ENCODE measurements around the gene PPP1R8.

The PPP1R8 gene

DNA sequence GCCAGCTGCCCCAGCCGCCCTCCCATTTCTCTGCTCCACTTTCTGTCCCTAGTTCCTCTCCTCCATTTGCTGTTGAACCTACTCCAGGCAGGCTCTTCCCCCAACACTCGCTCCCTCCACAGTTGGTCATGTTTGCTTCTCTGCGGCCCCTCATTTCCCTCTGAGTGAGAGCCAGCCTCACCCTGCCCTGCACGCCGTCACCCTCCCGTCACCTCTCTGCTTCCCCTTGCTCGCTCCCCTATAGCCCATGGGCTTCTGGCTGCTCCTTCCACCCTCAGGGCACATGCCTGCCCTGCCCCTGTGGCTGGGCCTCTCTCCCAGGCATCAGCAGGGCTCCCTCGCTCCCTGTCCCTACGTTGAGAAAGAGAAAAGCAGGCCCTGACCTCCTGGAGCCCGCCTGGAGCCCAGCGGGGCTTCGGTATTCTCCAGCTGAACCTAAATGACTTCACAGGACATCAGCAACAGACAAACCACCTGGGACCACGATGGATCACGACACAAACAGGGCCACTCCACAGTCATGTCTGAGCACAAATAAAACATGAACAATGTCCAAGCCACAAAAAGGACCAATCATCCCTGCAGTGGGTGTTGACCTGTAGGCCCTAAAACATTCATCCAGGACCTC is 28.5 kb downstream of the PPP1R8 start:
- peaks cover 21% of the 10 kb centered on the region for H3K4me1 ChIP-seq (ENCODE audit: low read length)
- H3K9me3 ChIP-seq (ENCODE audit: insufficient read depth, low read length): no peaks in the 10 kb centered on the region
- H3K27me3 ChIP-seq (ENCODE audit: low read depth, low read length): no peaks in the 10 kb centered on the region
- no peaks in the 10 kb centered on the region for H4K20me1 ChIP-seq (ENCODE audit: insufficient read depth, low read length)
- H3K4me2 ChIP-seq (ENCODE audit: low read length): no peak overlapping the region
- no peak overlapping the region for H2AFZ ChIP-seq (ENCODE audit: low read depth, low read length)
- no peak overlapping the region for H3K4me3 ChIP-seq (ENCODE audit: low read length)
- no peaks in the 10 kb centered on the region for H3K79me2 ChIP-seq (ENCODE audit: low read length)
- TF ChIP-seq, protein P1, sequence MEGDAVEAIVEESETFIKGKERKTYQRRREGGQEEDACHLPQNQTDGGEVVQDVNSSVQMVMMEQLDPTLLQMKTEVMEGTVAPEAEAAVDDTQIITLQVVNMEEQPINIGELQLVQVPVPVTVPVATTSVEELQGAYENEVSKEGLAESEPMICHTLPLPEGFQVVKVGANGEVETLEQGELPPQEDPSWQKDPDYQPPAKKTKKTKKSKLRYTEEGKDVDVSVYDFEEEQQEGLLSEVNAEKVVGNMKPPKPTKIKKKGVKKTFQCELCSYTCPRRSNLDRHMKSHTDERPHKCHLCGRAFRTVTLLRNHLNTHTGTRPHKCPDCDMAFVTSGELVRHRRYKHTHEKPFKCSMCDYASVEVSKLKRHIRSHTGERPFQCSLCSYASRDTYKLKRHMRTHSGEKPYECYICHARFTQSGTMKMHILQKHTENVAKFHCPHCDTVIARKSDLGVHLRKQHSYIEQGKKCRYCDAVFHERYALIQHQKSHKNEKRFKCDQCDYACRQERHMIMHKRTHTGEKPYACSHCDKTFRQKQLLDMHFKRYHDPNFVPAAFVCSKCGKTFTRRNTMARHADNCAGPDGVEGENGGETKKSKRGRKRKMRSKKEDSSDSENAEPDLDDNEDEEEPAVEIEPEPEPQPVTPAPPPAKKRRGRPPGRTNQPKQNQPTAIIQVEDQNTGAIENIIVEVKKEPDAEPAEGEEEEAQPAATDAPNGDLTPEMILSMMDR (IDR thresholded peaks at IDR 0.05; ENCODE audit: low read depth, low read length): no peak
- TF ChIP-seq EZH2phosphoT487 (IDR thresholded peaks at IDR 0.05; ENCODE audit: low read depth): no peak
- H3K27ac ChIP-seq (ENCODE audit: low read length): no peak overlapping the region
- H3K36me3 ChIP-seq (replicated peaks; ENCODE audit: low read depth, low read length): no peaks in the 10 kb centered on the region
- H3K9ac ChIP-seq (ENCODE audit: low read length): no peak overlapping the region

GRCh38 chr1:27861436-27861835 is 30.9 kb downstream of the PPP1R8 start:
- Histone ChIP-seq H3K9ac (ENCODE audit: low read length) (no peak overlapping the region), H3K27me3 (ENCODE audit: low read depth, low read length) (no peaks in the 10 kb centered on the region), H3K79me2 (ENCODE audit: low read length) (no peaks in the 10 kb centered on the region), H4K20me1 (ENCODE audit: insufficient read depth, low read length) (no peaks in the 10 kb centered on the region), H3K4me3 (ENCODE audit: low read length) (no peak overlapping the region), H3K36me3 (replicated peaks; ENCODE audit: low read depth, low read length) (no peaks in the 10 kb centered on the region), H3K4me1 (ENCODE audit: low read length) (peaks cover 31% of the 10 kb centered on the region), H3K9me3 (ENCODE audit: insufficient read depth, low read length) (no peaks in the 10 kb centered on the region), H3K27ac (ENCODE audit: low read length) (no peak overlapping the region), H2AFZ (ENCODE audit: low read depth, low read length) (no peak overlapping the region), H3K4me2 (ENCODE audit: low read length) (no peak overlapping the region)
- TF ChIP-seq, protein P1 (IDR thresholded peaks at IDR 0.05; ENCODE audit: low read depth, low read length): no peak
- TF ChIP-seq EZH2phosphoT487 (IDR thresholded peaks at IDR 0.05; ENCODE audit: low read depth): no peak

DNA sequence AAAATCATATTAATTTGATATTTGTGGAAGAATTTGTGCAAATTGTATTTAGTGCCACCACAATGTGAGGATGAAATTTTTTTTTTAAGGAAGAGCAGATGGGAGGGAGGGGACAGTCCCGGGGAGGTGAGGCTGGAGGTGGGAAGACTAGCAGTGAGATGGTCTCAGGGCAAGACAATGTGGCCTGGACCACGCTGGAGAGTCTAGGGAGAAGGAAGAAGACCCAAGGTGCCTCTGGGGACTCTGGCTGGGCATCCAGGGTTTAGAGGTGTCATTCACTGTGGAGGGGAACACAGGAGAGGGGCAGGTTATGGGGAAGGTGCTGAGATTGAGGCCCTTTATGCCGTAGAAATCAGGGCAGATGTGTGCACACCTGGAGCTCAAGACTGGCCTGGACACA is 31.4 kb downstream of the PPP1R8 start:
- no peaks in the 10 kb centered on the region for H3K79me2 ChIP-seq (ENCODE audit: low read length)
- no peaks in the 10 kb centered on the region for H3K9me3 ChIP-seq (ENCODE audit: insufficient read depth, low read length)
- H3K27ac ChIP-seq (ENCODE audit: low read length): no peak overlapping the region
- H4K20me1 ChIP-seq (ENCODE audit: insufficient read depth, low read length): no peaks in the 10 kb centered on the region
- H3K27me3 ChIP-seq (ENCODE audit: low read depth, low read length): no peaks in the 10 kb centered on the region
- peaks cover 32% of the 10 kb centered on the region for H3K4me1 ChIP-seq (ENCODE audit: low read length)
- H2AFZ ChIP-seq (ENCODE audit: low read depth, low read length): no peak overlapping the region
- H3K36me3 ChIP-seq (replicated peaks; ENCODE audit: low read depth, low read length): no peaks in the 10 kb centered on the region
- H3K4me2 ChIP-seq (ENCODE audit: low read length): no peak overlapping the region
- H3K4me3 ChIP-seq (ENCODE audit: low read length): no peak overlapping the region
- H3K9ac ChIP-seq (ENCODE audit: low read length): no peak overlapping the region
- no peak for TF ChIP-seq EZH2phosphoT487 (IDR thresholded peaks at IDR 0.05; ENCODE audit: low read depth)
- TF ChIP-seq, protein P1 (IDR thresholded peaks at IDR 0.05; ENCODE audit: low read depth, low read length): no peak

- Histone ChIP-seq H3K4me2 (ENCODE audit: low read length) (peak overlapping the region; percentile 58), H3K9me3 (ENCODE audit: insufficient read depth, low read length) (no peaks in the 10 kb centered on the region), H2AFZ (ENCODE audit: low read depth, low read length) (no peak overlapping the region; the same call in 1 of the 2 replicates), H3K79me2 (ENCODE audit: low read length) (no peaks in the 10 kb centered on the region), H3K36me3 (replicated peaks; ENCODE audit: low read depth, low read length) (no peaks in the 10 kb centered on the region), H4K20me1 (ENCODE audit: insufficient read depth, low read length) (no peaks in the 10 kb centered on the region), H3K27me3 (ENCODE audit: low read depth, low read length) (no peaks in the 10 kb centered on the region), H3K27ac (ENCODE audit: low read length) (peak overlapping the region; percentile 46), H3K9ac (ENCODE audit: low read length) (0 out of 2 replicates have a peak overlapping the region, but pooled peaks have one; percentile 15), H3K4me3 (ENCODE audit: low read length) (peak overlapping the region; percentile 15; the same call in 1 of the 2 replicates), H3K4me1 (ENCODE audit: low read length) (peaks cover 36% of the 10 kb centered on the region)
- TF ChIP-seq EZH2phosphoT487 (IDR thresholded peaks at IDR 0.05; ENCODE audit: low read depth): no peak
- TF ChIP-seq, protein P1 (IDR thresholded peaks at IDR 0.05; ENCODE audit: low read depth, low read length): no peak
Observed at GRCh38 chr1:27862671-27863537, 32.3 kb downstream of the PPP1R8 start.

Data from OCI-LY3 (cell line).